ENCODE results near the gene FAM20C.

FAM20C gene

DNA sequence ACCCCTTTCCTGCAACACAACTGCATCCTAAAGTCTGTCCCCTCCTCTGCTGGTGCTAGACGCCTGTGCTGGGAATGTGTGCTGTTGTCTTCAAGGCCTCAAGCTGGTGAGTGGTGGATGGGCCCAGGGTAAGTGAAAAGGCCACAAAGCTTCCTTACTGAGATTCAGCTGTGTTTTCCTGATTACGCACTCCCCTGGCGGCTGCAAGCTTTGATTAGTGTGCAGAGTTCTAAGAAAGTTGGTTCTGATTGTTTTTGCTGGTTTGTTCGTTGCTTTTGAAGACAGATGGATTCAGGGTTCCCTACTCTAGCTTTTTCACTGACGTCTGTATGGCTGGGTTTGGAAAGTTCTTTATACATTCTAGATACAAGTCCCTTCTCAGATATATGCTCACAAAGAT, 85.7 kb downstream of the FAM20C start:
- DNase-seq = no peak

DNA sequence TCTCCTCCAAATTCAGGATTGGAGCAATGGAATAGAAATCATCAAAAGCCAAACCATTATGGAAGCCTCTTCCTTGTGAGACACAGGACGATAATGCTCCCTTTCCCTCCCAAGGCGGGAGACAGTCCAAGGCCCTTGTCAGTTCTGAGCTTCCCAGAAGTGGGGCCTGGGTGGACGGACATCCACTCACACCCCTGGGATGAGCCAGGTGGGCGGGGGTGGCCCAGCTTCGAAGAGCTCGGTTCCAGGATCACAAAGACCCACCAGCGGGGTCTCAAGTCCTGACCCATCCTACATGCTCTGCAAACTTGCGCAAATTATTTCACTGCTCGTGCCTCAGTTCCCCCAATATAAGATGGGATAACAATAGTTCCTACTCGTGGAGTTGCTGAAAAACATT, 87.5 kb downstream of the FAM20C start:
- no peak for DNase-seq

DNA sequence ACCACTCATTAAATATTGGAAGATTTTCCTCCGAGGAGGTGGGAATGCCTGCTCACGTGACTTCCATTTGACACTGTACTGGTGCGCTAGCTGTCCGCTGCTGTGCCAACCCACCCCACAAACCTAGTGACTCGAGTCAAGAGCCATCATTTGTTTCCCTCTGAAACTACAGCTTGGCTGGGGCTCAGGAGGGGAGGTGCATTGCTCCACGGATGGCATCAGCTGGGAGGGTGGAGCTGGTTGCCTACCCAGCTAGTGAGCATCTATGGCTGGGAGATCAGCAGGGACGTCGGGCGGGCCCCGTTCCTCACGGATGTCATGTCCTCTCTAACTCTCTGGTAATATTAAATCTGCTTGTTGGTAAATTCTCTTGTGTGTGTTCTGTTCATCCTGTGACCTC, 88.1 kb downstream of the FAM20C start:
- no peak for DNase-seq

DNA sequence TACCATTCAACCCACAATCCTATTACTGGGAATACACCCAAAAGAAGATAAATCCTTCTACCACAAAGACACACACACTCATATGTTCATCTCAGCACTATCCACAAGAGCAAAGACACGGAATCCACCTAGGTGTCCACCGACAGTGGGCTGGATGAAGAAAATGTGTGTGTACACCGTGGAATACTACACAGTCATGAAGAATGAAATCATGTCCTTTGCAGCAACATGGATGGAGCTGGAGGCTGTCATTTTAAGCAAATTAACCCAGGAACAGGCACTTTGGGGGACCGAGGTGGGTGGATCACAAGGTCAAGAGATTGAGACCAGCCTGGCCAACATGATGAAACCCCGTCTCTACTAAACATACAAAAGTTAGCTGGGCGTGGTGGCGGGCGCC, 89.3 kb downstream of the FAM20C start:
- DNase-seq = no peak

DNA sequence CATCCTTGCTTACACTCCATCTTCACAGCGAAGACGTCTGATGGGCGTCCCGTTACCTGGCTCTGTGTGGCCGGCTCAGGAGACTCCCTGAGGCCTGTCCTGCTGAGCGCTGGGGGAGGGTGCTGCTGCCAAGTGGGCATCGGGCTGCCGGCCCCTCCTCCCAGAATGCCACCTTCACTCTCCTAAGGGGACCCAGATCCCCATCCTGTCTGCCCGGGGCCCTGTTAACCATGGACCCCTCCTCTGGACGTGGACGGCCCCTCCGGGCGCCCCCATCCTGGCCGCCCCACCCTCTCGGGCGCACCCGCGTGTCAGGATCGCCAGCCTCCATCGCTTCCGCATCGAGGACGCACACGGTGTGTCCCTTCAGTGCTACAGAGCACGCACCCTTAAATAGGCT, 90.2 kb downstream of the FAM20C start:
- no peak for DNase-seq

DNA sequence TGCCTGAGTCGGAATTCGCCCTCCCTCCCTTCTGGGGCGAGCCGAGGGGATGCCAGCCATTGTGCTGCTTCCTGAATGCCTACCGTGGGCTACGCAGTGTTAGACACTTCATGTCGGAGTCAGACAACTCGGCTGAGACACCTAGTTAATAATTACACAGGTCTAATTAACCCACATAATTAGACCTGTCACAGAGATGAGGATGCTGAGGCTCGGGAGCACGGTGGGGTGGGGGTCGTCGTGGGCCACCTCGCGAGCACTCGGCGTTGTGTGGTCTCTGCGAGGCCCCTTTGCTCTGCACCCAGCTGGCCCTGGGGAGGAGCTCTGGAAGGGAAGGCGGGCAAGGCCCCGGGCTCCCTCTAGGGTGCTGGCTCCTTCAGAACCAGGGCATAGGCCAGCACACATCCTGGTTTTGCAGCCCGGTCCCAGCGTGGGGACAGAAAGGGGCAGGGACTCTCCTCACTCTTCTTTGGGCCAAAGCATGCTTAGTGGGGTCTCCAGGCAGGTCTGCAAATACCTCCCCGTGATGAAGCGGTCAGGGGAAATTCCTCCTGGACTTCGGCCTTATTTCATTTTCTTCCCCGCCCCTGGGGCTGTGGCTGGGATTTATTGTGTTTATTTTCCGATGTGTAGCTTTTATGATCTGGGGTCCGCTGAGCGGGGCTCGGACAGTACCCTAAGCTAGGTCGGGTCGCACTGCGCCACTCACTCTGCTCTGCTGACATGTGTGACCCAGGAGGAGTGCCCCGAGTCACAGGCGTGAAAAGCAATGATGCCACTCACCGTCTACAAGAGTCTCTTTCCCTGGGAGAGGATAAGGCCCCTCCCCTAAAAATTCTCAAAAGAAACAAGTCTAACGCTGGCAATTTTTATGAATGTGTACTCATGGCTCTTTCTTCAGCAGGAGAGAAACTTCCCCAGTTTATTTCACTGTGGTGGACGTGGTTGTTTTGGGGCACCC, 92.7 kb downstream of the FAM20C start:
- DNase-seq = no peak

DNA sequence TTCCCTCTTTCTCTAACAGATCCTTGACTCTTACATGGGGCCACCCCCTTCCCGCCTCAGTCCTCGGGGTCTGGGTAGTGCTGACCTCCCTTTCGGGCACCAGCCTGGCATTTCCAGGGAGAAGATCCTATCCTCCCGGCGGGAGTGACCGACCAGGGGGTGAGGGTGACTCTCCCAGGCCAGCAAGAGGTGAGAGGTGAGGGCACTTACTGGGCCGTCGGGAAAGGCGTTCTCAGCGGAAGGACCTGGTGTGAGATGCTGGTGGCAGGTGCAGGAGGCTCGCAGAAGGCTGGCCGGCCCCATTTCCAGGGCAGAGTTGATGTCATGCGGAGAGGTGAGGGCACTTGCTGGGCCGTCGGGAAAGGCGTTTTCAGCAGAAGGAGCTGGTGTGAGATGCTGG, 93.4 kb downstream of the FAM20C start:
- no peak for DNase-seq

DNA sequence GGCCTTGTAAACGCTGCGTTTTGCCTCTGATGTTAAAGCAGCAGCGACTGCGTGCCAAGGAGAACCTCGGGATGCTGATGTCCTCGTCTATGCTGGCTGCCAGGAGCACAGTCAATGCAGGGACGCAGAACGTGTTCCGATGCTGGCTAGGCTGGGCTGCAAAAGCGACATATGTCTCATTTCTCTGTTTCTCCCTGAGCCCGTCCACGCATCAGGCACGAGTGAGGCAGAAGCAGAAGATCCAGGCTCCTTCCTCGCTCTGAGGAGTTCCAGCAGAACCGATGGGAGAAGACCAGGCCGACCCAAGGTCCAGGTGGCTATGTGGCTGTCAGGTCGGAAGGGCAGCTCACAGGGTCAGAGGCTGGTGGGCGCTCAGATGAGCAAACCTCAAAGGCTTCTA, 93.9 kb downstream of the FAM20C start:
- no peak for DNase-seq

DNA sequence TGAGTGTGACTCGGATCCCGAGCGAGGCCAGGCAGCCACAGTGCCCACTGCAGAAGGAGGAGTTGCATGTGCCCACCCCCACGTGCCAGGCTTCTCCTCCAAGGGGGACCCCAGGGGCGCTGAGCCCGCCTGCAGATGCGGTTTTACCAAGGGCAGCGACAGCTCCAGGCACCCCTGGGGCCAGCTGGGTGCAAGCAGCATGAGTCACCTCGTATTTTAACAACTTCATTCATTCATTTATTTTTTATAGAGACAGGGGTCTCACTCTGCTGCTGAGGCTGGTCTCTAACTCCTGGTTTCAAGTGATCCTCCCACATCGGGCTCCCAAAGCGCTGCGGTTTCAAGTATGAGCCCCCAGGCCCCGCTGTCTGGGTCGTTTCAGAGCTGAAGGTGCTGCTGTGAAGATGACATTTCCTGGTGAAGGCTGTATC, 96.3 kb downstream of the FAM20C start:
- DNase-seq = no peak

DNA sequence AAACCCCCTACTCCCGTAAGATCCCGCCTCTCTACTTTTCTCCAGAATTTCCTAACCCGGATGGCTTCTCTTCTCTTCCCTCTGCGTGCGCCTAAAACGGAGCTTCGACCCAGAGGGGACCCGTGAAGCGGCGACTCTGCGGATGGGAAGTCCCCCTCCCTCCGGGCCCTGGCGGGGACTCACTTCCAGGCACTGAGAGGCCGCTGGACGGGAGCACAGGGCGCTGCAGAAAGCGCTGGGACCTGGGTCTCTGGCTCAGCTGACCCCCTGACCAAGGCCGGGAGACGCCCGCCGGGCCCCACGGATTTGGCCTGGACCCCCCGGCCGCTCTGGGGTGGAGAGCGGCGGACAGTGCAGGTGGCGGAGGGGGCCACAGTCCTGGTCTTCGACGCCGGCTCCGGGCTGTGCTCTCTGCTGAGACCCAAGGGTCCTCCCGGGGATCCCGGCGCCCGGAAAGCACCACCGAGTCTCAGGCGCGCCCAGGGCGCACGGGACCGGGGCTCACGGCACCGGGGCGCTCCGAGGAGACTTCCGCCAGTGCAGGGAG, 96.9 kb downstream of the FAM20C start:
- no peak for DNase-seq

DNA sequence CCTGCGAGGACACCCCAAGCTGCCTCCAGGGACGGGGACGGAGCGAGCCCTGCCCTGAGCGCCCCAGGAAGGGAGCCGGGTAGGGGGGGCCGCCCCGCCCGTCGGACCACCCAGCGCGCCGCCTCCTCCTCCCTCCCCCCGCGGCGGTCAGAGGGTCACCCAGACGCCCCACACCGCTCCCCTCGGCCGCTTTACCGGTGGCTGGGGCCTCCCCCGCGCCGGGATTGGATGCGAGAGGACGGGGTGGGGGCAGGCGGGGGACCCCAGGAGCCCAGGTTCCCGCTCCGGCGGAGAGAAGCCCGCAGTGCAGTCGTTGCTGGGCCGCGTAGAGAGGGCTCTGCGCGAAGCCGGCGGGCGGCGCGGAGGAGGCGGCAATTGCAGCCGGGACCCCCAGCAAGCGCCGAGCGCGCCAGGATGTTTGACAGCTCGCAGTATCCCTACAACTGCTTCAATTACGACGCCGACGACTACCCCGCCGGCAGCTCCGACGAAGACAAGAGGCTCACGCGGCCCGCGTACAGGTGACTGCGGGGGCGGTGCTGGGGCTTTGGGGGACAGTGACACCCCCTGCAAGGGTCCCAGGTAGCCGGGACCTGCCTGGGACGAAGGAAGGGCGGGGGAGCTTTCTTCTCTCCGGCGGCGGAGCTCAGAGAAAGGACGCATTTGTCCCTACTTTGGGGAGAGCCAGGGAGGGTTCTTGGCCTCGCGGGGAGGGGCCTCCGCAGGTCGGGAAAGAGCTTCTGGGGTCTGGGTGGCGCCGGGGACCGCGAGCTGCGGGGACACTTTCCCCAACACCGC, 97.6 kb downstream of the FAM20C start, which contains the start of gene FOXL3:
FOXL3 (plus strand) TSS at position 415 of the 798 bp plus-strand sequence; CDS start at position 415, 0 bp downstream.
- DNase-seq = no peak

DNA sequence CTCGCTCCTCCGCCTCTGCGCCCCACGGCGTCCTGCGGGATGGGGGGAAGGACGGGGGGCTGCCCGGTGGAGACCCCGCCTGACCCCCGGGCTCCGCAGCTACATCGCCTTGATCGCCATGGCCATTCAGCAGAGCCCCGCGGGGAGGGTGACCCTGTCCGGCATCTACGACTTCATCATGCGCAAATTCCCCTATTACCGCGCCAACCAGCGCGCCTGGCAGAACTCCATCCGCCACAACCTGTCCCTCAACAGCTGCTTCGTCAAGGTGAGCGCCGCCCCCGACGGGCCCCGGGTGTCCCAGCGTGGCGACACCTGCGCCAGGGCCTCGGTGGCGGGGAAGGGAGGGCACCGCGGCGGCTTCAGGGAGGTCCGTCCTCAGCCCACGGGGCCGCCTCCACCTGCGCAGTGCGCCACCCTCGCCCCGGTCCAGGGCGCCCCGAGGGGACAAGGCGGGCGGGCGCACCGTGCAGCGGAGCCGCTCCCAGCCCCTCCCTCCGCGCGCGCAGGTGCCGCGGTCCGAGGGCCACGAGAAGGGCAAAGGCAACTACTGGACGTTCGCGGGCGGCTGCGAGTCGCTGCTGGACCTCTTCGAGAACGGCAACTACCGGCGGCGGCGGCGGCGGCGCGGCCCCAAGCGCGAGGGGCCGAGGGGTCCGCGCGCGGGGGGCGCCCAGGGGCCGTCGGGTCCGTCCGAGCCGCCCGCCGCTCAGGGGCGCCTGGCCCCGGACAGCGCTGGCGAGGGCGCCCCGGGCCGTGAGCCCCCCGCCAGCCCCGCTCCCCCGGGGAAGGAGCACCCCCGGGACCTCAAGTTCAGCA, 98.4 kb downstream of the FAM20C start:
- DNase-seq = no peak

DNA sequence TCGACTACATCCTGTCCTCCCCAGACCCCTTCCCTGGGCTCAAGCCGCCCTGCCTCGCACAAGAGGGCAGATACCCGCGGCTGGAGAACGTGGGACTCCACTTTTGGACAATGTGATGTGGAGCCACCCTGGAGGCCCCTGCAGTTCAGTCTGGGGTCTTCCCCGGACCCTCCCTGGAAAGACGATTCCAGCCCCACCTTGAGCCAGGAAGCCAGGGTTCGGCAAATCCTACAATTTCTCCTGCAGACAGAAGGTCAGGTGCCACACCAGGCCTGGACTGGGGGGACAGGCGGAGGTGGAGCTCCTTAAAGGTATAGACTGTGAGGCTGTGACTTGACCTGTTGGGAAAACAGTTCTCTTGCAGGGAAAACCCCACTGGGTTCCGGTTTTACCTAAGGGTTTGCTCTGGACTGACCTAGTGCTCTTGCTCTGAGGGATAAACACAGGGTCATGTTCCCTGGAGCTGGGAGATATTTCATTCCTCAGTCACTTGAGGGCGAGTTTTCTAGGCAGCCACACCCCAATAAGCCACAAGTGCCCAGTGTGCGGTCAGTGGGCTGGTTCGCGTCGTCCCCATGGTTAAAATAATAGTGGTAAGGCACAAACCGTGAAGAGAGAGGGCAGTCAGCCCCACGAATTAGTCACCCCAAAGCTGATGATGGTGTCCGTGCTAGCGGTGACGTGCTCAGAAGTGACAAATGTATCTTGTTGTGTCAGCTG, 99.2 kb downstream of the FAM20C start:
- no peak for DNase-seq

DNA sequence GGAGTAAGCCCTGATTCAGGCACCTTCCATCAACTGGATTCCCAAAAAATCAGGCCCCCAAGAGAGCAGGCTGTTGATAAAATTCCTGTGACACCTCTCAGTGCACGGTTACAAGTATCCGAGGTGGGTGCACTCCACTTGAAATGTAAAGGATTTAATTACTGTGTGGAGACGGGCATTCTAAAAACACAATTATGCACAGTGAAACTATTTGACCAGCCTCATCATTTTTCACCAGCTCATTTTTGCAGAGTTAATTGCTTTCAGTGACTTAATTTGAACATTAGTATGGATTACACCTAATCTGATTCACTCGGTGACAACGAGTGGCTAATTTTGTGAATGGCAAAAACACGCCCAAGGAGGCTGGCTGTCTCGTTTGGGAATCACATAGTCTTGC, 99.9 kb downstream of the FAM20C start:
- no peak for DNase-seq

DNA sequence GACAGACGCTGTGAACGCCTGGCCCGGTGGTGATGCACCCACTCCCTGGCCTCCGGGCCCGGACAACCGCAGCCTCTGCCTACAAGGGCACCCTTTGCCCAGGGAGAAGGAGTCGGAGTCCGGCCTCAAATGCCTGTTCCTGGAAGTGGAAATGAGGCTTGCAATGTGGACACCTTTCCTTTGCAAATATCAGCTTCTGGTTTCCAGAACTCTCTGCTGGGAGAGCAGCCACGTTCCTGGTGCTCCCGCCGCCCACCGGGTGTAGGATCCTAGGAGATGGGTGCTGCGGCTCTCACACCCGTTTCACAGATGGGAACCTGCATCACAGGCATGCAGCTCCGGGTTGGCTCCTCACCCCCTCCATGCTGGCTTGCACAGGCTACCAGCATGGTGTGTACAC, 100.5 kb downstream of the FAM20C start:
- no peak for DNase-seq

DNA sequence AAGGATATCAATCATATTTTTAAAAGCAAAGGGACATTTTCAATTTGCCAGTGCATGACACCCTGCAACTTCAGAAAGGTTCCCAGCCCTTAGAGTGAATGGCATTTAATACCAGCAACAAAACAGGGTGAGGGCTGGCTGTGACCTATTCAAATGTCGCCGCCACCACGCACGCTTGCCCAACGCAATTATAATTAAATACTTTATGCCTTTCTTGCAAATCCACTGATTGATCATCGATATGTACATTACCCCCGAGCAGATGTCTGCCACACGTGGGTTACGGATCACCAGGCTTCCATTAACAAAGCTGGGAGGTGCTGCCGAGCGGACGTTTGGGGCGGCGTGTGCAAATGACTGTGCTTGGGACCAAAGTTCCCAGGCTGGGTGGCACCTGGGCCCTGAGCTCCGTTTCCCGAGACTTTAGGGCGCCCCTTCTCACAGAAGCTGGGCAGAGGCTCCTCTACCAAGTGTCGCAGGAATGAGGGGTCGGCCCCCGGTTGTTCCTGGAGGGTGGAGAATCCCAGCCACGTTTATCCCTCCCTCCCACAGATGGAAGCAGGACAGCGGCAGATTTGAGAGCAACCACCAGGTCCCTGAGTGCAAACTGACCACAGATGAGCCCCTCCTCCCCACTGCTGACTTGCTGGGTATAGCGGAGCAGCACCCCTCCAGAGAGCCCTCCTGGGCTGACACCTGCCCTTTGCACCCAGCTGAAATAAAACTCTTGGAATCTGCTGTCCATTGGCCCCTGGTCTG, 101.5 kb downstream of the FAM20C start:
- no peak for DNase-seq

DNA sequence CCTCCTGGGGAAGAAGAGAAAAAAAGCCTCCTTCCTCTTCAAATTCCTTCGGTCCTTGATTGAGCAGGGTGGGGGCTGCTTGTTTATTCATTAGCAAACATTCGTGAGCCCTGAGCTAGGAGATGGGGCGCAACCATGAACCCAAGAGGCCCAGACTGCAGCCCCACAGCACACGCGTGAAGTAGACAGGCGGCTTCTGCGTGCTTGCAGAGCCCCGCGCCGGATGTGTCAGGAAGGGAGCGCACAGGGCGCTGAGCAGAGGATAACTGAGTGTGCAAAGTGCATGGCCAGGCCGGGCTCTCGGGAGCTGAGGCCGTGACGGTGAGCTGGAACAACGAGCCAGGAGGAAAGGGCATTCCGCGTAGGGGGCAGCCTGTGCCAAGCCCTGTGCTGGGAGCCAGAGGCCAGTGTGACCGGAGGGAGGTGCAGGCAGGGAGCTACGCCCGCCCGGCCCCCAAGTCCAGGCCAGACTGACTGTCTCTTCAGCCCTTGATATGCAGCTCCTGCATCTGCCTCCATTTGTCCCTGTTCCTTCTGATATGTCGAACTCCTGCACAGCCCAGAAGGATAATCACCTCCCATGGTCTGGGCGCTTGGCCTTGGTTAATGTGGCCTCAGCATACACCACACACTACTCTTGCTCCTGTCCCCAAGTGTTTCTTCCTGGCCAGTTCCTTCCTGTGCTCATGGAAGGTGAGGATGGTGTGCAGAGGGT, 102.2 kb downstream of the FAM20C start:
- DNase-seq = no peak

DNA sequence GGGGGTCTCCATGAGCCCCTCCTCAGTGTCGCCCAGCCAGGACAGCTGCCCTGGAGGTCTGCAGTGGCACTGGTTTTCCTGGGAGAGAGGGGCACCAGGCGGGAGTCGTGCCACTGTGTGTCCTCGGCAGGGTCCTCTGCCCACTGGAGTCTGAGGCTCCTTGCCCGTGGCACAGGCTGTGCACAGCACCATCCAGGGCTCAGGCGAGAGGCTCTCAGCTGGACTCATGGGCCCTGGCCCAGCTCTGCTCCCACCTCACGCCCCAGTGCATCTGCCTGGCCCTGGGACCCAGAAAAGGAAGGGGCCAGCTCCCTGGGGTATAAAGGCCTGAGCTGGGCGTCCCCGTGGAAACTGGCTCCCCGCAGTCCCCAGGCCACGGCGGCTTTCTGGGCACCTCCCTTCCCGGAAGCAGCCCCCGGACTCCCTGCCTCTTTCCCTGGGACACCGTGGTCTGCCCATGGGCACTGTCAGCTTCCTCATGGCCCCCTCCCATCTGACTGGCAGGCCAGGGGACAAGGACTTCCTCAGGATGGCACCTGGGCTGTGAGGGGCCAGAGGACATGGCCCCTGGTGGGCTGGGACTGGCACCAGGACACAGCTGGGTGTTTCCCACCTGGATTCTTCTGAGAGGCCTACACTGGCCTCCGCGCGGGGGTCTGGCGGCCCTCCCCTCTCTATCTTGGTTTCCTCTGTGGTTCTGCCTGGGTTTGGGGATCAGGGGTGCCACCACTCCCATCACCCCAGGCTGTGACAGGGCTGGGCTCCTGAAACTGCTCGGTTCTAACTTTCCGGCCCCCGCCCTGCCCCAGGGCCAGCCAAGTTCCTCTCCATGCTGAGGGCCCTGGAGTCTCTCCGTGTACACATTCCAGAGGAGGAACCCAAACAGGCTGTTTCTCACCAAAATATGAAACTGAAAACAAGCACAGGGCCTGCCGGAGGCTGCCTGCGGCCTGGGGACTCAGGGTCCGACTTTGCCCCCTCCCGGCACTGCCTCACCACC, 103.1 kb downstream of the FAM20C start:
- no peak for DNase-seq

DNA sequence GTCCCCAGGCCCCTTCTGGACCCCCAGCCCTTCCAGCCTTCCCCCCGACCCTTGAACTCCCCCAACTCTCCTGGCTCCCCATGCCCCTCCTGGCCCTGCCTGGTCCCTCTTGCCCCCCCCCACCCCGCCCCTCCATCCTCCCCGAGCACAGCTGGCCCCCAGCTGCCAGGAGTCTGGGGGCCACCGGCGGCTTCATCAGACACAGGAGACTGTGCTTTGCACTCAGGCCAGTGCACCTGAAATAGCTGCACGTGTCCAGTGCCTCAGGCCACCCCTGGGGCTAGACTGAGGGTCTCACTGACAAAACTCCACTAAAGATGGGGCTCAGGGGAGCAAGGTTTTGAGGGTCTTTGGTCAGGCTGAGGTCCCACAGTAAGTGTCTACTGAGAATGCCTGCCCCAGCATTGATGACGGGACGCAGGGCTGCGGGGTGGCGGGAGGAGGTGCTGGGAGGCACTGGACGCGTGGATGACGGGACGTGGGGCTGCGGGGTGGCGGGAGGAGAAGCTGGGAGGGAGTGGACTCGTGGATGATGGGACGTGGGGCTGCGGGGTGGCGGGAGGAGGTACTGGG, 104.1 kb downstream of the FAM20C start:
- no peak for DNase-seq

Measured in activated CD8-positive, alpha-beta memory T cell treated with anti-CD3 and anti-CD28 coated beads for 24 hours (primary cell).